ENCODE data around the gene TAS1R3. TPM values are rescaled to one million over a fixed set of nuclear protein-coding genes. Genes with fewer than 3 reads are reported as not detected.
"Not testable (repeated sequence)": the region's sequence is repeated elsewhere in the genome, so short reads cannot be mapped to it uniquely, and the experiment has no call there.

The TAS1R3 gene
- total RNA-seq, 2 experiments from 2014 or later: 0.99 to 1.1 TPM

DNA sequence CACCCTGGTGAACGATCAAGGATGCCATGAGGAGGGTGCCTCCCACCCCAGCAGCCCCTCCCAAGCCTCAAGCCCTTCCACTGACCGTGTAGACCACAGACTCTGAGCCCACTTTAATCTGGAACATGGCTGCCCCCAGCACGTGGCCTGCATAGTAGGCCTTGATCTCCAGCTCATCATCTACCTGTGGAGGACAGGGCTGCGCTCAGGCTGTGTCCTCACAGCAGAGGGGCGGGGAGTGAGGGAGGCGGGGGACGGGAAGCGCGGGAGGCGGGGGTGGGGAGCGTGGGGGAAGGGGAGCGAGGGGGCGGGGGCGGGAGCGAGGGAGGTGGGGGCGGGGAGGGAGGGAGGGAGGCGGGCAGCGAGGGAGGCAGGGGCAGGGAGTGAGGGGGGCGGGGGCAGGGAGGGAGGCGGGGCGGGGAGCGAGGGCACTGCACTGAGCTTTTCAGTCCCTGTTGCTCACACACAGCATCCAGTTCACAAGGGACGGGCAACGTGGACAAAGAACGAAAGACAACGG is 15.6 kb upstream of the TAS1R3 start:
- intact Hi-C loops (cut with micrococcal nuclease; ENCODE audit: unreplicated experiment): no loop called here

DNA sequence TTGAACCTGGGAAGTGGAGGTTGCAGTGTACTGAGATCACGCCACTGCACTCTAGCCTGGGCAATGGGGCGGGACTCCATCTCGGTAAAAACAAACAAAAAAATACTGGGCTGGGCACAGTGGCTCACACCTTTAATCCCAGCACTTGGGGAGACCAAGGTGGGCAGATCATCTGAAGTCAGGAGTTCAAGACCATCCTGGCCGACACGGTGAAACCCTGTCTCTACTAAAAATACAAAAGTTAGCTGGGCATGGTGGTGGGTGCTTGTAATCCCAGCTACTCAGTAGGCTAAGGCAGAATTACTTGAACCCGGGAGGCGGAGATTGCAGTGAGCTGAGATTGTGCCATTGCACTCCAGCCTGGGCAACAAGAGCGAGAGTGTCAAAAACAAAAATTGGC is 14.9 kb upstream of the TAS1R3 start:
- H4K20me1 ChIP-seq (ENCODE audit: insufficient read depth, low read length); H2AFZ ChIP-seq (ENCODE audit: low read length); BruUV-seq (replicated peaks); CTCF ChIA-PET (ENCODE audit: unreplicated experiment); H3K4me3 ChIP-seq (ENCODE audit: low read depth, low read length, poor library complexity, severe bottlenecking); H3K9me2 ChIP-seq (ENCODE audit: insufficient read depth, low read length); DNase-seq (ENCODE audit: low spot score); H3K79me2 ChIP-seq (ENCODE audit: insufficient read depth, low read depth, low read length); intact Hi-C loops (cut with micrococcal nuclease; ENCODE audit: unreplicated experiment); H3K4me2 ChIP-seq (ENCODE audit: low read length); H3K4me1 ChIP-seq (ENCODE audit: insufficient read depth, low read length, poor library complexity, severe bottlenecking); H3K27ac ChIP-seq (ENCODE audit: low read depth, low read length, poor library complexity, severe bottlenecking); H3K9me3 ChIP-seq (ENCODE audit: low read length): not testable (repeated sequence)
- H3K36me3 ChIP-seq (ENCODE audit: insufficient read depth, low read length): peaks cover 92% of the 10 kb centered on the region
- POLR2A ChIA-PET: interaction anchor here (0.5 kb wide), 1 partner anchor 299 kb away, joined by 3 read pairs; no protein-coding TSS in a partner anchor

More for the DNA sequence above, 15.6 kb upstream of the TAS1R3 start:
- Histone ChIP-seq H3K4me3 (ENCODE audit: low read depth, low read length, poor library complexity, severe bottlenecking) (no peak overlapping the region), H3K4me1 (ENCODE audit: insufficient read depth, low read length, poor library complexity, severe bottlenecking) (no peaks in the 10 kb centered on the region), H4K20me1 (ENCODE audit: insufficient read depth, low read length) (no peaks in the 10 kb centered on the region; the same call in 1 of the 2 replicates), H2AFZ (ENCODE audit: low read length) (no peak overlapping the region), H3K9me2 (ENCODE audit: insufficient read depth, low read length) (no peaks in the 10 kb centered on the region), H3K9me3 (ENCODE audit: low read length) (no peaks in the 10 kb centered on the region), H3K27ac (ENCODE audit: low read depth, low read length, poor library complexity, severe bottlenecking) (no peak overlapping the region), H3K79me2 (ENCODE audit: insufficient read depth, low read depth, low read length) (peaks cover 3% of the 10 kb centered on the region; the same call in 1 of the 2 replicates), H3K36me3 (ENCODE audit: insufficient read depth, low read length) (peaks cover 92% of the 10 kb centered on the region), H3K4me2 (ENCODE audit: low read length) (no peak overlapping the region)
- POLR2A ChIA-PET: no interaction called here
- BruUV-seq (replicated peaks): no TSS peak
- no peak for DNase-seq (ENCODE audit: low spot score)
- no peak for TF ChIP-seq EZH2phosphoT487 (IDR thresholded peaks at IDR 0.05; ENCODE audit: borderline replicate concordance, low read depth, low read length)
- CTCF ChIA-PET (ENCODE audit: unreplicated experiment): no interaction called here

DNA sequence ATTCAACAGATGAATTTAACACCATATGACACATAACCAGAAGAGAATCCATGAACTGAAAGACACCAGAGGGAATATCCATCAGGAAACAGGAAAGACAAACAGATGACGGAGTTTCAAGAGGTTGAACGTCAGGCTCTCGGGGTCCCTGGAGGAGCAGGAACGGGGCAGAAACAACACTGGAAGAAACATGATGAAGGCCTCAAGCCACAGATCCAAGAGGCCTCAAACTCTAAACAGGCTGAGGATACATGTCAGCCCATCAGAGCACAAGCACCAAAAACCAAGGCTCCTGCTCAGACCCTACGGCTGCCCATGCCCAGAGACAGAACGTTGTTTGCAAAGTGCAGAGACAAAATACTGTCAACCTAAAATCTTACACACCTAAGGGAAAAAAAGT is 13.7 kb upstream of the TAS1R3 start:
- peaks cover 19% of the 10 kb centered on the region; the same call in 1 of the 2 replicates for H3K79me2 ChIP-seq (ENCODE audit: insufficient read depth, low read depth, low read length)
- no peak for TF ChIP-seq CTCF (conservative IDR thresholded peaks at IDR 0.05; ENCODE audit: low read length)
- TF ChIP-seq EZH2phosphoT487 (IDR thresholded peaks at IDR 0.05; ENCODE audit: borderline replicate concordance, low read depth, low read length): no peak
- H3K27ac ChIP-seq (ENCODE audit: low read depth, low read length, poor library complexity, severe bottlenecking): no peak overlapping the region
- no peaks in the 10 kb centered on the region for H3K9me2 ChIP-seq (ENCODE audit: insufficient read depth, low read length)
- no peaks in the 10 kb centered on the region for H3K9me3 ChIP-seq (ENCODE audit: low read length)
- ChIA-PET CTCF (ENCODE audit: unreplicated experiment) (no interaction called here), POLR2A (no interaction called here)
- no peaks in the 10 kb centered on the region for H3K4me1 ChIP-seq (ENCODE audit: insufficient read depth, low read length, poor library complexity, severe bottlenecking)
- H3K36me3 ChIP-seq (ENCODE audit: insufficient read depth, low read length): peaks cover 92% of the 10 kb centered on the region
- intact Hi-C loops (cut with micrococcal nuclease; ENCODE audit: unreplicated experiment): no loop called here
- H4K20me1 ChIP-seq (ENCODE audit: insufficient read depth, low read length): no peaks in the 10 kb centered on the region; the same call in 1 of the 2 replicates
- no peak for DNase-seq (ENCODE audit: low spot score)
- TSS peak; percentile 81 for BruUV-seq (replicated peaks)
- no peak overlapping the region for H3K4me2 ChIP-seq (ENCODE audit: low read length)
- no peak overlapping the region for H3K4me3 ChIP-seq (ENCODE audit: low read depth, low read length, poor library complexity, severe bottlenecking)
- no peak overlapping the region for H2AFZ ChIP-seq (ENCODE audit: low read length)

Data from OCI-LY7 (cell line).